Retinal pigment epithelial cell (primary cell): ENCODE measurements around the gene ARV1.
A peak's percentile ranks its signal among the peaks of the same experiment; 100 is the strongest.

Experiments
- DNase-seq: peaks from one replicate; pipeline ENCODE4 v3.0.0-alpha.2; 2010; ENCODE audit warnings: low read depth
- H3K4me3 ChIP-seq: 2 replicates; pipeline ENCODE4 v1.5.1; 2011; ENCODE audit warnings: mild to moderate bottlenecking, low read length, control low read depth, moderate library complexity
- CTCF ChIP-seq: conservative IDR thresholded peaks from 2 replicates; pipeline ENCODE4 v1.5.1; 2011; ENCODE audit warnings: low read depth, low read length, control low read depth, inconsistent platforms

ARV1 gene

GRCh38 chr1:230978491-230979388 is at the start of gene ARV1, which contains the start of gene TTC13:
ARV1 (plus strand) TSS chr1:230979094; CDS start chr1:230979106, 12 bp downstream.
TTC13 (minus strand) TSS chr1:230978861; CDS start chr1:230978830, 31 bp downstream.
- peak within 1 kb of the TSS; percentile 94 for H3K4me3 ChIP-seq
- peak; percentile 97 for DNase-seq
- TF ChIP-seq CTCF, result peak; percentile 44

GRCh38 chr1:230930986-230931385 is 47.9 kb upstream of the ARV1 start:
- DNase-seq, result no peak
- H3K4me3 ChIP-seq, result no peak overlapping the region
- no peak for TF ChIP-seq CTCF

GRCh38 chr1:230935852-230936251 is 43.0 kb upstream of the ARV1 start:
- TF ChIP-seq CTCF, result no peak
- H3K4me3 ChIP-seq, result no peak overlapping the region
- no peak for DNase-seq

- no peak for DNase-seq
- no peak for TF ChIP-seq CTCF
- no peak overlapping the region for H3K4me3 ChIP-seq
Measured at GRCh38 chr1:230936475-230936874, 42.4 kb upstream of the ARV1 start.

GRCh38 chr1:230937371-230937770 is 41.5 kb upstream of the ARV1 start:
- TF ChIP-seq CTCF, result no peak
- no peak for DNase-seq
- no peak overlapping the region for H3K4me3 ChIP-seq

GRCh38 chr1:230938924-230939368 is 39.9 kb upstream of the ARV1 start:
- TF ChIP-seq CTCF, result no peak
- no peak overlapping the region for H3K4me3 ChIP-seq
- no peak for DNase-seq

- DNase-seq, result no peak
- H3K4me3 ChIP-seq, result no peak overlapping the region
- TF ChIP-seq CTCF, result no peak
Measured at GRCh38 chr1:230939806-230940489, 38.9 kb upstream of the ARV1 start.
